MM.1S (cell line): ENCODE results near the gene USB1.

ENCODE experiments used
- DNase-seq: peaks from one replicate; pipeline ENCODE4 v3.0.0-alpha.2; 2015
- H2AFZ ChIP-seq: fragments of 300-600 bp; sonication (generic); 2 replicates; pipeline ENCODE4 v1.6.0; 2016; ENCODE audit warnings: antibody characterized with exemption, low read length
- H3F3A ChIP-seq: fragments of 300-600 bp; sonication (generic); 2 replicates; pipeline ENCODE4 v1.6.1; 2016; ENCODE audit warnings: mild to moderate bottlenecking, antibody characterized with exemption, low read length, moderate library complexity, mixed read lengths; ENCODE audit not compliant: insufficient read depth
- H3K27ac ChIP-seq: fragments of 300-600 bp; sonication (generic); 2 replicates; pipeline ENCODE4 v1.5.1; 2016; ENCODE audit warnings: mild to moderate bottlenecking, low read length
- H3K27me3 ChIP-seq: fragments of 300-600 bp; sonication (generic); replicated peaks from 2 replicates; pipeline ENCODE4 v1.6.0; 2016; ENCODE audit warnings: low read length; ENCODE audit not compliant: insufficient read depth
- H3K36me3 ChIP-seq: fragments of 300-600 bp; sonication (generic); replicated peaks from 2 replicates; pipeline ENCODE4 v1.6.1; 2016; ENCODE audit warnings: mild to moderate bottlenecking, low read length, mixed read lengths; ENCODE audit not compliant: insufficient read depth
- H3K4me1 ChIP-seq: fragments of 300-600 bp; sonication (generic); 2 replicates; pipeline ENCODE4 v1.6.1; 2016; ENCODE audit warnings: low read length, mixed read lengths
- H3K4me2 ChIP-seq: fragments of 300-600 bp; sonication (generic); 2 replicates; pipeline ENCODE4 v1.6.0; 2016; ENCODE audit warnings: low read depth, low read length
- H3K4me3 ChIP-seq: fragments of 300-600 bp; sonication (generic); 2 replicates; pipeline ENCODE4 v1.5.1; 2016; ENCODE audit warnings: low read length, mixed read lengths
- H3K79me2 ChIP-seq: fragments of 300-600 bp; sonication (generic); 2 replicates; pipeline ENCODE4 v1.6.1; 2016; ENCODE audit warnings: mixed run types, low read length, mixed read lengths
- H3K9ac ChIP-seq: fragments of 300-600 bp; sonication (generic); 2 replicates; pipeline ENCODE4 v1.6.1; 2016; ENCODE audit warnings: low read length, mixed read lengths
- H3K9me2 ChIP-seq: fragments of 300-600 bp; sonication (generic); replicated peaks from 2 replicates; pipeline ENCODE4 v1.6.1; 2016; ENCODE audit warnings: mild to moderate bottlenecking, low read length, mixed read lengths; ENCODE audit not compliant: insufficient read depth
- H3K9me3 ChIP-seq: fragments of 300-600 bp; sonication (generic); replicated peaks from 2 replicates; pipeline ENCODE4 v1.6.1; 2016; ENCODE audit warnings: mild to moderate bottlenecking, low read length, mixed read lengths; ENCODE audit not compliant: insufficient read depth
- H4K20me1 ChIP-seq: fragments of 300-600 bp; sonication (generic); 2 replicates; pipeline ENCODE4 v1.6.1; 2016; ENCODE audit warnings: mild to moderate bottlenecking, low read length, moderate library complexity, mixed read lengths; ENCODE audit not compliant: insufficient read depth
- CTCF ChIP-seq: fragments of 300-600 bp; sonication (generic); IDR thresholded peaks from 2 replicates; pipeline ENCODE4 v1.5.1; 2016; ENCODE audit warnings: antibody characterized with exemption, low read length, mixed read lengths
- EZH2 ChIP-seq: fragments of 300-600 bp; sonication (generic); optimal IDR thresholded peaks from 2 replicates; pipeline ENCODE3; 2017; ENCODE audit warnings: low read depth, mild to moderate bottlenecking, antibody characterized with exemption, low read length, mixed read lengths
- EZH2phosphoT487 ChIP-seq: fragments of 300-600 bp; sonication (generic); IDR thresholded peaks from 2 replicates; pipeline ENCODE4 v1.6.1; 2018; ENCODE audit warnings: antibody characterized with exemption, low read length

USB1 gene

GRCh38 chr16:57962046-57962445, 39.2 kb upstream of the USB1 start:
- H3F3A ChIP-seq = no peaks in the 10 kb centered on the region
- no peaks in the 10 kb centered on the region for H3K27me3 ChIP-seq
- H4K20me1 ChIP-seq = no peaks in the 10 kb centered on the region
- no peak overlapping the region for H2AFZ ChIP-seq
- no peak for TF ChIP-seq CTCF
- TF ChIP-seq EZH2 = no peak
- TF ChIP-seq EZH2phosphoT487 = no peak
- no peak for DNase-seq
- H3K27ac ChIP-seq = no peak overlapping the region
- H3K9me2 ChIP-seq = no peaks in the 10 kb centered on the region
- H3K9ac ChIP-seq = no peak overlapping the region
- no peaks in the 10 kb centered on the region for H3K9me3 ChIP-seq
- H3K79me2 ChIP-seq = no peaks in the 10 kb centered on the region
- H3K4me3 ChIP-seq = no peak overlapping the region
- no peaks in the 10 kb centered on the region for H3K36me3 ChIP-seq
- H3K4me1 ChIP-seq = 0 out of 2 replicates have a peak, but pooled peaks cover 4% of the 10 kb centered on the region
- no peak overlapping the region for H3K4me2 ChIP-seq

- Histone ChIP-seq H3F3A (no peaks in the 10 kb centered on the region), H4K20me1 (no peaks in the 10 kb centered on the region), H3K27me3 (no peaks in the 10 kb centered on the region), H2AFZ (no peak overlapping the region), H3K9ac (no peak overlapping the region), H3K4me1 (0 out of 2 replicates have a peak, but pooled peaks cover 4% of the 10 kb centered on the region), H3K4me3 (no peak overlapping the region), H3K79me2 (no peaks in the 10 kb centered on the region), H3K27ac (no peak overlapping the region), H3K36me3 (no peaks in the 10 kb centered on the region), H3K9me2 (no peaks in the 10 kb centered on the region), H3K4me2 (no peak overlapping the region), H3K9me3 (no peaks in the 10 kb centered on the region)
- DNase-seq = no peak
- no peak for TF ChIP-seq EZH2phosphoT487
- TF ChIP-seq CTCF = no peak
Measured at GRCh38 chr16:57962756-57963155, 38.5 kb upstream of the USB1 start.

GRCh38 chr16:57964157-57964700, 37.0 kb upstream of the USB1 start:
- no peak overlapping the region for H2AFZ ChIP-seq
- no peak overlapping the region for H3K27ac ChIP-seq
- H3K9me2 ChIP-seq = no peaks in the 10 kb centered on the region

GRCh38 chr16:57966204-57966771, 34.9 kb upstream of the USB1 start:
- Histone ChIP-seq H3F3A (no peaks in the 10 kb centered on the region), H3K27ac (no peak overlapping the region), H2AFZ (no peak overlapping the region), H3K36me3 (no peaks in the 10 kb centered on the region), H3K9me2 (no peaks in the 10 kb centered on the region), H4K20me1 (no peaks in the 10 kb centered on the region), H3K27me3 (no peaks in the 10 kb centered on the region), H3K4me3 (no peak overlapping the region), H3K9me3 (no peaks in the 10 kb centered on the region), H3K9ac (no peak overlapping the region), H3K4me1 (no peaks in the 10 kb centered on the region), H3K4me2 (no peak overlapping the region), H3K79me2 (no peaks in the 10 kb centered on the region)
- TF ChIP-seq EZH2phosphoT487 (no peak), CTCF (no peak), EZH2 (no peak)
- no peak for DNase-seq

More at GRCh38 chr16:57964157-57964700, 37.0 kb upstream of the USB1 start:
- no peak for TF ChIP-seq EZH2
- TF ChIP-seq EZH2phosphoT487 = no peak
- Histone ChIP-seq H3F3A (no peaks in the 10 kb centered on the region), H3K36me3 (no peaks in the 10 kb centered on the region), H3K27me3 (no peaks in the 10 kb centered on the region), H3K9ac (no peak overlapping the region), H3K9me3 (no peaks in the 10 kb centered on the region), H3K79me2 (no peaks in the 10 kb centered on the region), H4K20me1 (no peaks in the 10 kb centered on the region), H3K4me3 (no peak overlapping the region), H3K4me1 (0 out of 2 replicates have a peak, but pooled peaks cover 4% of the 10 kb centered on the region), H3K4me2 (no peak overlapping the region)
- no peak for DNase-seq
